GM03348 (cell line): Measurements from ENCODE around the gene FAM131C.

Source experiments
- DNase-seq: peaks from one replicate; pipeline ENCODE4 v3.0.0; 2012; ENCODE audit warnings: low spot score

Gene FAM131C

GRCh38 chr1:16015960-16016901 lies 57.2 kb downstream of the FAM131C start:
- no peak for DNase-seq

- no peak for DNase-seq
These were observed 58.0 kb downstream of the FAM131C start for GRCh38 chr1:16015491-16015890.

GRCh38 chr1:16014509-16015482 lies 58.7 kb downstream of the FAM131C start:
- no peak for DNase-seq

GRCh38 chr1:16013908-16014258 lies 59.6 kb downstream of the FAM131C start:
- no peak for DNase-seq

GRCh38 chr1:16013220-16013907 lies 60.1 kb downstream of the FAM131C start:
- peak; percentile 85 for DNase-seq

- peak; percentile 83 for DNase-seq
These were observed 60.7 kb downstream of the FAM131C start for GRCh38 chr1:16012590-16013219.

- DNase-seq, result no peak
These were observed 61.4 kb downstream of the FAM131C start for GRCh38 chr1:16011936-16012589.

GRCh38 chr1:16010837-16011236 lies 62.6 kb downstream of the FAM131C start:
- DNase-seq, result no peak

- no peak for DNase-seq
These were observed 63.8 kb downstream of the FAM131C start for GRCh38 chr1:16009678-16010077.

- DNase-seq, result peak; percentile 88
These were observed 64.4 kb downstream of the FAM131C start for GRCh38 chr1:16009030-16009460.
